Measurements from ENCODE around the gene FBXL5.

The FBXL5 gene

DNA sequence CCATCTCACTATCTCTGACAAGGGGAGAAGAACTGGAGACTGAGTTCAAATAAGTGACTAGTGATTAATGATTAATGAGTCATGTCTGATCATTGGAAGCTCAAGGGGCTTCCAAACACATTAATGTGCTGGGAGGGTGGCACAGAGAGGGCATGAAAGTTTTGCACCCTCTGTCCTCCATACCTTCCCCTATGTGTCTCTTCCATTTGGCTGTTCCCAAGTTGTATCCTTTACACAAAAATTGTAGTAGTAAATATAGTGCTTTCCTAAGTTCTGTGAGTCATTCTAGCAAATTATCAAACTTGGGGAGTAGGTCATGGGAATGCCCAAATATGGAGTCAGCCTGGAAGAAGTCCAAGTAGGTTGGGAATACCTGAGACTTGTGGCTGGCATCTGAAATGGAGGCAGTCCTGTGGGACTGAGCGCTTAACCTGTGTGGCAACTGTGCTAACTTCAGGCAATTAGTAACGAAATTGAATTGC is 22.4 kb upstream of the FBXL5 start (continued):
- no peak for TF ChIP-seq ZNF76 (tag by site-specific recombination; IDR thresholded peaks at IDR 0.05; ENCODE audit: borderline replicate concordance, low read depth)
- no peak for TF ChIP-seq GLIS2 (tag by site-specific recombination; IDR thresholded peaks at IDR 0.05)
- TF ChIP-seq SP3 (tag by site-specific recombination; IDR thresholded peaks at IDR 0.05) = no peak
- TF ChIP-seq, protein P1, sequence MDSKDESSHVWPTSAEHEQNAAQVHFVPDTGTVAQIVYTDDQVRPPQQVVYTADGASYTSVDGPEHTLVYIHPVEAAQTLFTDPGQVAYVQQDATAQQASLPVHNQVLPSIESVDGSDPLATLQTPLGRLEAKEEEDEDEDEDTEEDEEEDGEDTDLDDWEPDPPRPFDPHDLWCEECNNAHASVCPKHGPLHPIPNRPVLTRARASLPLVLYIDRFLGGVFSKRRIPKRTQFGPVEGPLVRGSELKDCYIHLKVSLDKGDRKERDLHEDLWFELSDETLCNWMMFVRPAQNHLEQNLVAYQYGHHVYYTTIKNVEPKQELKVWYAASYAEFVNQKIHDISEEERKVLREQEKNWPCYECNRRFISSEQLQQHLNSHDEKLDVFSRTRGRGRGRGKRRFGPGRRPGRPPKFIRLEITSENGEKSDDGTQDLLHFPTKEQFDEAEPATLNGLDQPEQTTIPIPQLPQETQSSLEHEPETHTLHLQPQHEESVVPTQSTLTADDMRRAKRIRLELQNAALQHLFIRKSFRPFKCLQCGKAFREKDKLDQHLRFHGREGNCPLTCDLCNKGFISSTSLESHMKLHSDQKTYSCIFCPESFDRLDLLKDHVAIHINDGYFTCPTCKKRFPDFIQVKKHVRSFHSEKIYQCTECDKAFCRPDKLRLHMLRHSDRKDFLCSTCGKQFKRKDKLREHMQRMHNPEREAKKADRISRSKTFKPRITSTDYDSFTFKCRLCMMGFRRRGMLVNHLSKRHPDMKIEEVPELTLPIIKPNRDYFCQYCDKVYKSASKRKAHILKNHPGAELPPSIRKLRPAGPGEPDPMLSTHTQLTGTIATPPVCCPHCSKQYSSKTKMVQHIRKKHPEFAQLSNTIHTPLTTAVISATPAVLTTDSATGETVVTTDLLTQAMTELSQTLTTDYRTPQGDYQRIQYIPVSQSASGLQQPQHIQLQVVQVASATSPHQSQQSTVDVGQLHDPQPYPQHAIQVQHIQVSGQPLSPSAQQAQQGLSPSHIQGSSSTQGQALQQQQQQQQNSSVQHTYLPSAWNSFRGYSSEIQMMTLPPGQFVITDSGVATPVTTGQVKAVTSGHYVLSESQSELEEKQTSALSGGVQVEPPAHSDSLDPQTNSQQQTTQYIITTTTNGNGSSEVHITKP (tag by site-specific recombination; IDR thresholded peaks at IDR 0.05) = peak; percentile 98
- TF ChIP-seq ZNF423 (tag by site-specific recombination; IDR thresholded peaks at IDR 0.05) = no peak
- TF ChIP-seq ZBTB21 (tag by site-specific recombination; IDR thresholded peaks at IDR 0.05) = no peak
- TF ChIP-seq SP7 (tag by site-specific recombination; IDR thresholded peaks at IDR 0.05) = no peak
- no peak for TF ChIP-seq ZNF48 (tag by site-specific recombination; IDR thresholded peaks at IDR 0.05)
- TF ChIP-seq ZNF792 (tag by site-specific recombination; IDR thresholded peaks at IDR 0.05) = no peak
- TF ChIP-seq TRIM28 (IDR thresholded peaks at IDR 0.05; ENCODE audit: borderline replicate concordance, low read length) = no peak
- no peak for TF ChIP-seq ZBTB17 (tag by site-specific recombination; IDR thresholded peaks at IDR 0.05)
- TF ChIP-seq ZNF660 (tag by site-specific recombination; IDR thresholded peaks at IDR 0.05) = no peak
- peak; percentile 45; the same call in 1 of the 2 replicates for TF ChIP-seq IKZF3 (tag by site-specific recombination; IDR thresholded peaks at IDR 0.05)
- no peak for TF ChIP-seq ZNF302 (tag by site-specific recombination; IDR thresholded peaks at IDR 0.05; ENCODE audit: low read depth)
- no peak for TF ChIP-seq ZSCAN16 (tag by site-specific recombination; IDR thresholded peaks at IDR 0.05)
- TF ChIP-seq OSR2 (tag by site-specific recombination; IDR thresholded peaks at IDR 0.05) = peak; percentile 28; the same call in 1 of the 2 replicates
- TF ChIP-seq ZNF596 (tag by site-specific recombination; IDR thresholded peaks at IDR 0.05) = no peak
- TF ChIP-seq ZFP37 (tag by site-specific recombination; IDR thresholded peaks at IDR 0.05) = no peak
- no peak for TF ChIP-seq ZNF548 (tag by site-specific recombination; IDR thresholded peaks at IDR 0.05)
- 0 out of 2 replicates have a peak, but pooled peaks have one; percentile 17 for TF ChIP-seq ZNF335 (tag by site-specific recombination; conservative IDR thresholded peaks at IDR 0.05)
- TF ChIP-seq, protein P2, sequence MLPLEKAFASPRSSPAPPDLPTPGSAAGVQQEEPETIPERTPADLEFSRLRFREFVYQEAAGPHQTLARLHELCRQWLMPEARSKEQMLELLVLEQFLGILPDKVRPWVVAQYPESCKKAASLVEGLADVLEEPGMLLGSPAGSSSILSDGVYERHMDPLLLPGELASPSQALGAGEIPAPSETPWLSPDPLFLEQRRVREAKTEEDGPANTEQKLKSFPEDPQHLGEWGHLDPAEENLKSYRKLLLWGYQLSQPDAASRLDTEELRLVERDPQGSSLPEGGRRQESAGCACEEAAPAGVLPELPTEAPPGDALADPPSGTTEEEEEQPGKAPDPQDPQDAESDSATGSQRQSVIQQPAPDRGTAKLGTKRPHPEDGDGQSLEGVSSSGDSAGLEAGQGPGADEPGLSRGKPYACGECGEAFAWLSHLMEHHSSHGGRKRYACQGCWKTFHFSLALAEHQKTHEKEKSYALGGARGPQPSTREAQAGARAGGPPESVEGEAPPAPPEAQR (tag by site-specific recombination; IDR thresholded peaks at IDR 0.05) = no peak
- TF ChIP-seq ZNF530 (tag by site-specific recombination; IDR thresholded peaks at IDR 0.05; ENCODE audit: low read depth) = no peak
- TF ChIP-seq ZNF184 (tag by site-specific recombination; IDR thresholded peaks at IDR 0.05) = no peak
- TF ChIP-seq ZNF433 (tag by site-specific recombination; IDR thresholded peaks at IDR 0.05; ENCODE audit: low read depth) = no peak

DNA sequence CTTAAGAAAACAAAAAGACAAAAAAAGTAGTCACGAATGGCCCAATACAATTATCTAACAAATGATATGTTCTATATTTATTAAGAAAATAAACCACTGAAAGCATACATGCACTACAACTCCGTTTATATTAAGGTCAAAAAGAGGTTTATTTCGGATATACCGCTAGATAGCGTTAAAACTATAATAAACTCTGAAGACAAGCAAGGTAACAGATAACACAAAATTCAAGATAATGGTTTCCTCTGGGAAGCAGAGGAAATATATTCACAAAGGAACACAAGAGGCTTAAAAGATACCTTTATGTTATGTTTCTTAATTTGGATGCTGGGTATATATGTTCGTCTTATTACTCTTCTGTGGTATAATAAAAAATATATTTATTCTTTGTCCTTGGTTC is 21.7 kb upstream of the FBXL5 start:
- ChIA-PET POLR2A (no interaction called here), CTCF (interaction anchor here (0.9 kb wide), 1 partner anchor 18 kb away, joined by 3 read pairs; no protein-coding TSS in a partner anchor)
- Histone ChIP-seq H3K36me3 (ENCODE audit: control insufficient read depth in 2 of 2, insufficient read depth in 1 of 2, low read length in 2 of 2) (peaks cover 0 to 6% of the 10 kb centered on the region in 2 experiments; a peak in 1 of 3 replicates), H3K27ac (ENCODE audit: extremely low read depth, low read depth, low read length) (no peak overlapping the region), H3K9me3 (ENCODE audit: control insufficient read depth, insufficient read depth, low read depth, low read length) (no peaks in the 10 kb centered on the region), H3K4me3 (ENCODE audit: low read depth, low read length) (no peak overlapping the region), H3K4me1 (ENCODE audit: control insufficient read depth, insufficient read depth, low read length) (no peaks in the 10 kb centered on the region)
- TF ChIP-seq ZNF660 (tag by site-specific recombination; IDR thresholded peaks at IDR 0.05) = no peak
- no peak for TF ChIP-seq GLIS2 (tag by site-specific recombination; IDR thresholded peaks at IDR 0.05)
- no peak for TF ChIP-seq ZBTB1 (tag by site-specific recombination; IDR thresholded peaks at IDR 0.05)
- no peak for TF ChIP-seq ZNF510 (tag by site-specific recombination; IDR thresholded peaks at IDR 0.05; ENCODE audit: insufficient replicate concordance)
- TF ChIP-seq TRIM28 (IDR thresholded peaks at IDR 0.05; ENCODE audit: borderline replicate concordance, low read length) = no peak
- no peak for TF ChIP-seq ZNF416 (tag by site-specific recombination; IDR thresholded peaks at IDR 0.05)
- TF ChIP-seq REPIN1 (tag by site-specific recombination; IDR thresholded peaks at IDR 0.05; ENCODE audit: low read depth) = no peak
- no peak for TF ChIP-seq ZNF555 (tag by site-specific recombination; conservative IDR thresholded peaks at IDR 0.05)
- no peak for TF ChIP-seq PRDM4 (tag by site-specific recombination; IDR thresholded peaks at IDR 0.05)
- no peak for TF ChIP-seq ZBTB44 (tag by site-specific recombination; IDR thresholded peaks at IDR 0.05)
